ENCODE data around the gene TTC33.
"Not testable (repeated sequence)": the region's sequence is repeated elsewhere in the genome, so short reads cannot be mapped to it uniquely, and the experiment has no call there.

The TTC33 gene

DNA sequence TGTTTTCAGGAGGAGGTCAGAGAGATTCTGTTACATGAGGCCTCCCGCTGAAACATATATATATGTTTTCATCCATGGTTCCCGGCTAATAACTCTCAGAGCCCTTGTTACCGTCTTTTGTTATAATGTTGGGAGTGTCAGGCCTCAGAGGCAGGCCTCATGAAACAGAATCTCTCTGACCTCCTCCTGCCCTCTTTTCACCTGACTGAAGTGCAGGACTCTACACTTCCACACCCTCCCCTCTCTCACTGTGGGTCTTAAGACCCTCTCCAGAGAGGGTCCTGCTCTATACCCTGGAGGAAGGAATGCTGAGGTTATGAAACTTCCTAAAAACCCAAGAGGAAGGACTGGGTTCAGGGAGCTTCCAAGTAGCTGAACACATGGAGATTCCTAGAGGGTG lies 104.6 kb downstream of the TTC33 start:
- H3K4me1 ChIP-seq (ENCODE audit: low read length) = peaks cover 20% of the 10 kb centered on the region
- no peak overlapping the region for H3K9ac ChIP-seq (ENCODE audit: low read length)
- no peak for TF ChIP-seq EZH2phosphoT487 (IDR thresholded peaks at IDR 0.05; ENCODE audit: low read depth)
- TF ChIP-seq, protein P1, sequence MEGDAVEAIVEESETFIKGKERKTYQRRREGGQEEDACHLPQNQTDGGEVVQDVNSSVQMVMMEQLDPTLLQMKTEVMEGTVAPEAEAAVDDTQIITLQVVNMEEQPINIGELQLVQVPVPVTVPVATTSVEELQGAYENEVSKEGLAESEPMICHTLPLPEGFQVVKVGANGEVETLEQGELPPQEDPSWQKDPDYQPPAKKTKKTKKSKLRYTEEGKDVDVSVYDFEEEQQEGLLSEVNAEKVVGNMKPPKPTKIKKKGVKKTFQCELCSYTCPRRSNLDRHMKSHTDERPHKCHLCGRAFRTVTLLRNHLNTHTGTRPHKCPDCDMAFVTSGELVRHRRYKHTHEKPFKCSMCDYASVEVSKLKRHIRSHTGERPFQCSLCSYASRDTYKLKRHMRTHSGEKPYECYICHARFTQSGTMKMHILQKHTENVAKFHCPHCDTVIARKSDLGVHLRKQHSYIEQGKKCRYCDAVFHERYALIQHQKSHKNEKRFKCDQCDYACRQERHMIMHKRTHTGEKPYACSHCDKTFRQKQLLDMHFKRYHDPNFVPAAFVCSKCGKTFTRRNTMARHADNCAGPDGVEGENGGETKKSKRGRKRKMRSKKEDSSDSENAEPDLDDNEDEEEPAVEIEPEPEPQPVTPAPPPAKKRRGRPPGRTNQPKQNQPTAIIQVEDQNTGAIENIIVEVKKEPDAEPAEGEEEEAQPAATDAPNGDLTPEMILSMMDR (IDR thresholded peaks at IDR 0.05; ENCODE audit: low read depth, low read length) = no peak
- H3K36me3 ChIP-seq (replicated peaks; ENCODE audit: low read depth, low read length) = no peaks in the 10 kb centered on the region
- H3K27me3 ChIP-seq (ENCODE audit: low read depth, low read length) = no peaks in the 10 kb centered on the region
- no peaks in the 10 kb centered on the region for H3K79me2 ChIP-seq (ENCODE audit: low read length)
- no peaks in the 10 kb centered on the region for H3K9me3 ChIP-seq (ENCODE audit: insufficient read depth, low read length)
- H3K27ac ChIP-seq (ENCODE audit: low read length) = no peak overlapping the region
- no peak overlapping the region for H3K4me2 ChIP-seq (ENCODE audit: low read length)
- H3K4me3 ChIP-seq (ENCODE audit: low read length) = no peak overlapping the region
- no peaks in the 10 kb centered on the region for H4K20me1 ChIP-seq (ENCODE audit: insufficient read depth, low read length)
- H2AFZ ChIP-seq (ENCODE audit: low read depth, low read length) = no peak overlapping the region

DNA sequence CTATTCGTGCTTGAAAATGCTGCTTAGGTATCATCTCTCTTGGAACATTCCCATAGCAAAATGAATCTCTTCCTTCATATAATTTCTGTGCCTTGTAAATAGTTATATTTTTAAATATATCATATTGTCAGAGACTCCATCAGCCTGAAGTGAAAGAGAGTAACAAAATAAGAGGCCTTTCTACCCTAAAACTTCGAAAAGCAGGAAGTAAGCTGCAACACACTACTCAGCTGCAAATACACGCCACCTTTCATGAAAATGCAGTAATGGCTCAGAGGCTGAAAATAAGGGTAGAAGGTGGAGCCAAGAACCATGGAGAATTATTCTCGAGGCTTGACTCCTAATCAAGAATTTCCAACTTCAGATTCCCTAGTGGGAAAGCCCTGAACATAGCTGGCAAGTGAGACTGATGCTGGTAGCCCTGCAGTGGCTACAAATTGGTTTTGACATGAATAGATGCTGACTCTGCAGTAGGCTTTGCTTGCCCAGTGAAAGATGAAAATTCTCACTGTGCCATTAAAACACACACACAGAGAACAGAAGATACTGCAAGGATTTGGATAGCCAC lies 106.2 kb downstream of the TTC33 start:
- no peak overlapping the region for H3K27ac ChIP-seq (ENCODE audit: low read length)
- H3K4me2 ChIP-seq (ENCODE audit: low read length) = peak overlapping the region; percentile 50
- H3K27me3 ChIP-seq (ENCODE audit: low read depth, low read length) = no peaks in the 10 kb centered on the region

DNA sequence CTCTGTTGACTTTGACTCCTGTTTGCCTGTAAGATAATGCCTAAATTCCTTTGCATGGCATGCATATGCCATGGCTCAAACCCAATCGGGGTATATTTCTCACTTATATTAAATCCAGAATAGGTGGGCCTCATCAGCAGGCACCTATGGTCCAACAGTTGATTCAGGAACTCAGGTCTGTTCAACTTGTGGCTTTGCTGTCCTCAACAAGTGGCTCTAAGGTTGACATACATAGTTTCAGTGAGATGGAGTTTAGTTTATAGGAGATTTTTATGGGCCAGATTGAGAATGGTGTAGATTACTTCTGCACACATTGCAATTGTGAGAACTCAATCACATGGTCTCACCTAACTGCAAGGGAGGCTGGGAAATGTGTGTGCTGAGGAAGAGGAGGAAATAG lies 107.6 kb downstream of the TTC33 start:
- no peak overlapping the region for H3K9ac ChIP-seq (ENCODE audit: low read length)
- peaks cover 14% of the 10 kb centered on the region for H3K4me1 ChIP-seq (ENCODE audit: low read length)
- H3K79me2 ChIP-seq (ENCODE audit: low read length) = no peaks in the 10 kb centered on the region
- no peaks in the 10 kb centered on the region for H3K36me3 ChIP-seq (replicated peaks; ENCODE audit: low read depth, low read length)
- H3K4me3 ChIP-seq (ENCODE audit: low read length) = no peak overlapping the region
- H4K20me1 ChIP-seq (ENCODE audit: insufficient read depth, low read length) = no peaks in the 10 kb centered on the region
- no peak overlapping the region for H3K4me2 ChIP-seq (ENCODE audit: low read length)
- no peak overlapping the region for H2AFZ ChIP-seq (ENCODE audit: low read depth, low read length)
- TF ChIP-seq, protein P1 (IDR thresholded peaks at IDR 0.05; ENCODE audit: low read depth, low read length) = no peak
- no peak for TF ChIP-seq EZH2phosphoT487 (IDR thresholded peaks at IDR 0.05; ENCODE audit: low read depth)
- H3K27me3 ChIP-seq (ENCODE audit: low read depth, low read length) = no peaks in the 10 kb centered on the region
- H3K27ac ChIP-seq (ENCODE audit: low read length) = no peak overlapping the region
- no peaks in the 10 kb centered on the region for H3K9me3 ChIP-seq (ENCODE audit: insufficient read depth, low read length)

More for the DNA sequence above, 106.2 kb downstream of the TTC33 start:
- Histone ChIP-seq H3K79me2 (ENCODE audit: low read length) (no peaks in the 10 kb centered on the region), H3K36me3 (replicated peaks; ENCODE audit: low read depth, low read length) (no peaks in the 10 kb centered on the region), H3K9me3 (ENCODE audit: insufficient read depth, low read length) (no peaks in the 10 kb centered on the region), H3K9ac (ENCODE audit: low read length) (peak overlapping the region; percentile 13; the same call in 1 of the 2 replicates), H3K4me1 (ENCODE audit: low read length) (peaks cover 20% of the 10 kb centered on the region), H3K4me3 (ENCODE audit: low read length) (no peak overlapping the region), H2AFZ (ENCODE audit: low read depth, low read length) (peak overlapping the region; percentile 90), H4K20me1 (ENCODE audit: insufficient read depth, low read length) (no peaks in the 10 kb centered on the region)
- TF ChIP-seq EZH2phosphoT487 (IDR thresholded peaks at IDR 0.05; ENCODE audit: low read depth) = no peak
- TF ChIP-seq, protein P1 (IDR thresholded peaks at IDR 0.05; ENCODE audit: low read depth, low read length) = no peak

DNA sequence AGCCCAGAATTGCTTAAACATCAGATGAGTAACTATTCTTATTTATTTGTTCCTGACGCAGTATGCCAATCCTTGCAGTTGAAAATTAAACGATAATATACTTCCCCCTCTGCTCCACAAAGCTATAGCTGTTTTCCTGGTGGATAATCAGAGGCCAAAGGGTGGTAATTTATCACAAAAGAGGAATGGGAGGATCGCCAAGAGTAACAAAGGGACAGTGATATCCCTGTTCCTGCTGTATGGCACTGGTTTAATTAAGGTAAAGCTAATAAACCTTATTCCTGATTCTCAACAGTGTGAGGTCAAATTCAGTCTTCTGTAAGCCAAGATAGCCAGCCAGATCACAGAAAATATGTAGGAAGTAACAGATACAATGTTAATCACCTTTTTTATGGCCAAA lies 109.5 kb downstream of the TTC33 start:
- peaks cover 10% of the 10 kb centered on the region for H3K4me1 ChIP-seq (ENCODE audit: low read length)
- H3K9me3 ChIP-seq (ENCODE audit: insufficient read depth, low read length) = no peaks in the 10 kb centered on the region
- H3K4me2 ChIP-seq (ENCODE audit: low read length) = no peak overlapping the region
- no peak for TF ChIP-seq EZH2phosphoT487 (IDR thresholded peaks at IDR 0.05; ENCODE audit: low read depth)
- TF ChIP-seq, protein P1 (IDR thresholded peaks at IDR 0.05; ENCODE audit: low read depth, low read length) = no peak
- no peaks in the 10 kb centered on the region for H4K20me1 ChIP-seq (ENCODE audit: insufficient read depth, low read length)
- H3K36me3 ChIP-seq (replicated peaks; ENCODE audit: low read depth, low read length) = no peaks in the 10 kb centered on the region
- no peak overlapping the region for H2AFZ ChIP-seq (ENCODE audit: low read depth, low read length)
- H3K79me2 ChIP-seq (ENCODE audit: low read length) = no peaks in the 10 kb centered on the region
- H3K4me3 ChIP-seq (ENCODE audit: low read length) = no peak overlapping the region
- no peaks in the 10 kb centered on the region for H3K27me3 ChIP-seq (ENCODE audit: low read depth, low read length)
- no peak overlapping the region for H3K27ac ChIP-seq (ENCODE audit: low read length)
- no peak overlapping the region for H3K9ac ChIP-seq (ENCODE audit: low read length)

DNA sequence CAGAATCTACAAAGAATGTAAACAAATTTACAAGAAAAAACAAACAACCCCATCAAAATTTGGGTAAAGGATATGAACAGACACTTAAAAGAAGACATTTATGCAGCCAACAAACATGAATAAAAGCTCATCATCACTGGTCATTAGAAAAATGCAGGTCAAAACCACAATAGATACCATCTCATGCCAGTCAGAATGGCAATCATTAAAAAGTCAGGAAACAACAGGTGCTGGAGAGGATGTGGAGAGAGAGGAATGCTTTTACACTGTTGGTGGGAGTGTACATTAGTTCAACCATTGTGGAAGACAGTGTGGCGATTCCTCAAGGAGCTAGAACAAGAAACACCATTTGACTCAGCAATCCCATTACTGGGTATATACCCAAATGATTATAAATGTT lies 116.2 kb downstream of the TTC33 start:
- H3K79me2 ChIP-seq (ENCODE audit: low read length); H3K9me3 ChIP-seq (ENCODE audit: insufficient read depth, low read length); H3K27me3 ChIP-seq (ENCODE audit: low read depth, low read length); H3K36me3 ChIP-seq (replicated peaks; ENCODE audit: low read depth, low read length); H3K4me3 ChIP-seq (ENCODE audit: low read length); H4K20me1 ChIP-seq (ENCODE audit: insufficient read depth, low read length); H2AFZ ChIP-seq (ENCODE audit: low read depth, low read length); H3K27ac ChIP-seq (ENCODE audit: low read length); H3K9ac ChIP-seq (ENCODE audit: low read length); H3K4me2 ChIP-seq (ENCODE audit: low read length); H3K4me1 ChIP-seq (ENCODE audit: low read length): not testable (repeated sequence)

All from OCI-LY3 (cell line).